ENCODE results near the gene PPP2CA. TPM values are rescaled to one million over a fixed set of nuclear protein-coding genes. Genes with fewer than 3 reads are reported as not detected.
"Not testable (repeated sequence)": the region's sequence is repeated elsewhere in the genome, so short reads cannot be mapped to it uniquely, and the experiment has no call there.

Gene PPP2CA
- total and polyA plus RNA-seq, 9 of the 15 experiments (the other 6 are each of a cell fraction or from before 2014, with no cell fraction given) = 23.0 to 257 (median 109) TPM

GRCh38 chr5:134215757-134216156, 10.1 kb downstream of the PPP2CA start (continued):
- TF ChIP-seq CCNT2 (IDR thresholded peaks at IDR 0.05; ENCODE audit: borderline replicate concordance, extremely low read depth, insufficient read length, low read depth, low read length) (no peak), C11orf30 (IDR thresholded peaks at IDR 0.05; ENCODE audit: low read depth) (no peak)

GRCh38 chr5:134211263-134212031, 14.4 kb downstream of the PPP2CA start:
- H3K9me3 ChIP-seq (replicated peaks; ENCODE audit: control insufficient read depth, insufficient read depth, low read depth, low read length); FAIRE-seq; H3K4me3 ChIP-seq; BruUV-seq (replicated peaks); H2AFZ ChIP-seq (ENCODE audit: low read depth, low read length); ATAC-seq; CTCF ChIA-PET (ENCODE audit: low intra/inter-chr PET ratio); H3K4me1 ChIP-seq (replicated peaks in 1 of 2; ENCODE audit: control insufficient read depth in 2 of 2, insufficient read depth in 2 of 2, low read length in 2 of 2); H3K9me1 ChIP-seq (ENCODE audit: control insufficient read depth, insufficient read depth, low read length); H3K27me3 ChIP-seq (ENCODE audit: control insufficient read depth in 2 of 2, insufficient read depth in 2 of 2, low read length in 2 of 2); H3K4me2 ChIP-seq (ENCODE audit: insufficient read depth, low read length); in situ Hi-C loops (cut with MboI); DNase-seq (ENCODE audit: extremely low read depth in 1 of 4, low spot score in 3 of 4); H3K27ac ChIP-seq (ENCODE audit: extremely low read depth, low read depth, low read length); H3K9ac ChIP-seq (ENCODE audit: insufficient read depth in 1 of 2, low read depth in 2 of 2, low read length in 2 of 2); intact Hi-C loops (cut with micrococcal nuclease); TF ChIP-seq PBX2 (CRISPR knock-in tag; IDR thresholded peaks at IDR 0.05; ENCODE audit: low read depth): not testable (repeated sequence)
- Histone ChIP-seq H3K36me3 (ENCODE audit: control insufficient read depth, insufficient read depth, low read length) (peaks cover 39% of the 10 kb centered on the region), H4K20me1 (replicated peaks; ENCODE audit: control insufficient read depth, insufficient read depth, low read length) (peaks cover 23% of the 10 kb centered on the region; the same call in 1 of the 2 replicates), H3K79me2 (ENCODE audit: control insufficient read depth, insufficient read depth, low read length) (peaks cover 100% of the 10 kb centered on the region)
- WGBS (ENCODE audit: insufficient coverage, low coverage, missing lambda C conversion rate) = 93% methylated on average over 11 of the region's 14 CpGs
- POLR2A ChIA-PET = interaction anchor here (0.6 to 11.5 kb wide), 5 partner anchors 10 to 762 kb away, joined by 4 to 95 read pairs (median 5); partner anchors contain the start of gene PPP2CA
- TF ChIP-seq PKNOX1 (IDR thresholded peaks at IDR 0.05) (peak; percentile 58), ZBTB33 (CRISPR knock-in tag; IDR thresholded peaks at IDR 0.05) (peak; percentile 86; the same call in 1 of the 2 replicates), PBX2 (tag; conservative IDR thresholded peaks at IDR 0.05; ENCODE audit: low read depth) (peak; percentile 64), MEIS2 (IDR thresholded peaks at IDR 0.05; ENCODE audit: partially characterized antibody) (peak; percentile 49), MLLT1 (IDR thresholded peaks at IDR 0.05) (0 out of 4 replicates have a peak, but pooled peaks of 1 of the 2 experiments have one; percentile 26)

Measured in K562 (cell line).